ENCODE data around the gene OSBP. TPM values are rescaled to one million over a fixed set of nuclear protein-coding genes. Genes with fewer than 3 reads are reported as not detected.

OSBP gene
- total and polyA plus RNA-seq, 4 donors = 12.0 to 41.9 (median 30.2) TPM

- H3K36me3 ChIP-seq (ENCODE audit: control insufficient read depth in 4 of 4, insufficient read depth in 4 of 4, low read length in 4 of 4) = peaks cover 32 to 68% (median 60%) of the 10 kb centered on the region in 4 donors
- no peak overlapping the region for H3K4me3 ChIP-seq
- peaks cover 0 to 1% (median 0%) of the 10 kb centered on the region in 5 donors for H3K4me1 ChIP-seq (ENCODE audit: control insufficient read depth in 5 of 5, insufficient read depth in 5 of 5, low read length in 5 of 5)
- no peak for DNase-seq
- no peak overlapping the region for H3K9ac ChIP-seq (ENCODE audit: insufficient read depth in 1 of 2, low read length in 2 of 2)
- no peaks in the 10 kb centered on the region for H3K27me3 ChIP-seq (ENCODE audit: control insufficient read depth in 3 of 3, insufficient read depth in 3 of 3, low read length in 2 of 3)
- 95 to 96% methylated on average over 6 of the region's 6 CpGs for WGBS, 2 donors
- no peak for ATAC-seq (ENCODE audit: insufficient read depth, low FRiP score)
- no peaks in the 10 kb centered on the region for H3K9me3 ChIP-seq (ENCODE audit: control insufficient read depth in 4 of 4, insufficient read depth in 3 of 4, low read length in 3 of 4)
- H3K27ac ChIP-seq (ENCODE audit: low read depth in 1 of 2, low read length in 1 of 2) = no peak overlapping the region
- TF ChIP-seq CTCF (IDR thresholded peaks at IDR 0.05; ENCODE audit: control extremely low read depth, extremely low read depth) = no peak
Measured at GRCh38 chr11:59602432-59602831, 13.1 kb downstream of the OSBP start.

GRCh38 chr11:59601788-59602187 is 13.8 kb downstream of the OSBP start:
- DNase-seq = no peak
- no peak for ATAC-seq (ENCODE audit: insufficient read depth, low FRiP score)

GRCh38 chr11:59600636-59601035 is 14.9 kb downstream of the OSBP start:
- ATAC-seq (ENCODE audit: insufficient read depth, low FRiP score) (no peak), DNase-seq (no peak)
- Histone ChIP-seq H3K9ac (ENCODE audit: insufficient read depth in 1 of 2, low read length in 2 of 2) (no peak overlapping the region), H3K9me3 (ENCODE audit: control insufficient read depth in 4 of 4, insufficient read depth in 3 of 4, low read length in 3 of 4) (no peaks in the 10 kb centered on the region), H3K27me3 (ENCODE audit: control insufficient read depth in 3 of 3, insufficient read depth in 3 of 3, low read length in 2 of 3) (no peaks in the 10 kb centered on the region), H3K36me3 (ENCODE audit: control insufficient read depth in 4 of 4, insufficient read depth in 4 of 4, low read length in 4 of 4) (peaks cover 29 to 67% (median 59%) of the 10 kb centered on the region in 4 donors), H3K4me1 (ENCODE audit: control insufficient read depth in 5 of 5, insufficient read depth in 5 of 5, low read length in 5 of 5) (peaks cover 0 to 1% (median 0%) of the 10 kb centered on the region in 5 donors), H3K27ac (ENCODE audit: low read depth in 1 of 2, low read length in 1 of 2) (no peak overlapping the region), H3K4me3 (no peak overlapping the region)
- TF ChIP-seq CTCF (IDR thresholded peaks at IDR 0.05; ENCODE audit: control extremely low read depth, extremely low read depth) = no peak
- 83 to 93% methylated on average over 4 of the region's 4 CpGs for WGBS, 2 donors

More at GRCh38 chr11:59601788-59602187, 13.8 kb downstream of the OSBP start:
- TF ChIP-seq CTCF (IDR thresholded peaks at IDR 0.05; ENCODE audit: control extremely low read depth, extremely low read depth) = no peak
- H3K9me3 ChIP-seq (ENCODE audit: control insufficient read depth in 4 of 4, insufficient read depth in 3 of 4, low read length in 3 of 4) = no peaks in the 10 kb centered on the region
- H3K27me3 ChIP-seq (ENCODE audit: control insufficient read depth in 3 of 3, insufficient read depth in 3 of 3, low read length in 2 of 3) = no peaks in the 10 kb centered on the region
- no peak overlapping the region for H3K4me3 ChIP-seq
- no peak overlapping the region for H3K9ac ChIP-seq (ENCODE audit: insufficient read depth in 1 of 2, low read length in 2 of 2)
- peaks cover 0 to 1% (median 0%) of the 10 kb centered on the region in 5 donors for H3K4me1 ChIP-seq (ENCODE audit: control insufficient read depth in 5 of 5, insufficient read depth in 5 of 5, low read length in 5 of 5)
- H3K36me3 ChIP-seq (ENCODE audit: control insufficient read depth in 4 of 4, insufficient read depth in 4 of 4, low read length in 4 of 4) = peaks cover 32 to 65% (median 58%) of the 10 kb centered on the region in 4 donors
- 82 to 88% methylated on average over 4 of the region's 4 CpGs for WGBS, 2 donors
- no peak overlapping the region for H3K27ac ChIP-seq (ENCODE audit: low read depth in 1 of 2, low read length in 1 of 2)

- 90 to 95% methylated on average over 2 of the region's 2 CpGs for WGBS, 2 donors
Measured at GRCh38 chr11:59600234-59600633, 15.3 kb downstream of the OSBP start.

More at GRCh38 chr11:59600234-59600633, 15.3 kb downstream of the OSBP start:
- Histone ChIP-seq H3K27ac (ENCODE audit: low read depth in 1 of 2, low read length in 1 of 2) (no peak overlapping the region), H3K4me1 (ENCODE audit: control insufficient read depth in 5 of 5, insufficient read depth in 5 of 5, low read length in 5 of 5) (peaks cover 0 to 1% (median 0%) of the 10 kb centered on the region in 5 donors), H3K9ac (ENCODE audit: insufficient read depth in 1 of 2, low read length in 2 of 2) (no peak overlapping the region), H3K9me3 (ENCODE audit: control insufficient read depth in 4 of 4, insufficient read depth in 3 of 4, low read length in 3 of 4) (no peaks in the 10 kb centered on the region), H3K36me3 (ENCODE audit: control insufficient read depth in 4 of 4, insufficient read depth in 4 of 4, low read length in 4 of 4) (peaks cover 27 to 67% (median 57%) of the 10 kb centered on the region in 4 donors), H3K4me3 (no peak overlapping the region), H3K27me3 (ENCODE audit: control insufficient read depth in 3 of 3, insufficient read depth in 3 of 3, low read length in 2 of 3) (no peaks in the 10 kb centered on the region)
- ATAC-seq (ENCODE audit: insufficient read depth, low FRiP score) = no peak
- TF ChIP-seq CTCF (IDR thresholded peaks at IDR 0.05; ENCODE audit: control extremely low read depth, extremely low read depth) = no peak
- no peak for DNase-seq
